HepG2 (cell line): ENCODE measurements around the gene PRRT1. TPM values are rescaled to one million over a fixed set of nuclear protein-coding genes. Genes with fewer than 3 reads are reported as not detected.

ENCODE experiments used
- polyA plus RNA-seq, 8 experiments: library from polyadenylated mRNA; depleted of rRNA in 3 of 8; stranded (reverse) in 7 of 8; unstranded in 1 of 8; fragments of >200 nt; fragmentation: Illumina TruSeq in 4 of 8; extraction: Trizol in 4 of 8; gene quantifications; 2 replicates each; pipeline versions ENCODE4 v1.2.1 to v1.2.3, GENCODE V29; 2011 to 2016; ENCODE audit warnings: low read depth in 4 of 8, missing spikeins in 1 of 8, mixed read lengths in 1 of 8; ENCODE audit not compliant: insufficient read depth in 1 of 8
- total RNA-seq, 5 experiments: library from RNA; depleted of rRNA; stranded (reverse); fragments of >200 nt; fragmentation: Illumina TruSeq; extraction: Trizol; gene quantifications; 2 replicates each; pipeline ENCODE4 v1.2.3, GENCODE V29; 2016; ENCODE audit warnings: low read depth in 1 of 5
- TF ChIP-seq, protein P1 (sequence below), 2 experiments: sonication (generic) in 1 of 2; formaldehyde crosslinking in 1 of 2; IDR thresholded peaks; 2 replicates each; pipeline versions ENCODE4 v1.6.1 to v1.9.0; 2014 to 2022; ENCODE audit warnings: antibody characterized with exemption in 1 of 2, borderline replicate concordance in 1 of 2, inconsistent platforms in 1 of 2, low read depth in 1 of 2, missing genetic modification reagents in 1 of 2

PRRT1 gene
- total and polyA plus RNA-seq, 2 of the 13 experiments (the other 11 are each of a cell fraction or from before 2014, with no cell fraction given) = 0.64 to 1.4 TPM

DNA sequence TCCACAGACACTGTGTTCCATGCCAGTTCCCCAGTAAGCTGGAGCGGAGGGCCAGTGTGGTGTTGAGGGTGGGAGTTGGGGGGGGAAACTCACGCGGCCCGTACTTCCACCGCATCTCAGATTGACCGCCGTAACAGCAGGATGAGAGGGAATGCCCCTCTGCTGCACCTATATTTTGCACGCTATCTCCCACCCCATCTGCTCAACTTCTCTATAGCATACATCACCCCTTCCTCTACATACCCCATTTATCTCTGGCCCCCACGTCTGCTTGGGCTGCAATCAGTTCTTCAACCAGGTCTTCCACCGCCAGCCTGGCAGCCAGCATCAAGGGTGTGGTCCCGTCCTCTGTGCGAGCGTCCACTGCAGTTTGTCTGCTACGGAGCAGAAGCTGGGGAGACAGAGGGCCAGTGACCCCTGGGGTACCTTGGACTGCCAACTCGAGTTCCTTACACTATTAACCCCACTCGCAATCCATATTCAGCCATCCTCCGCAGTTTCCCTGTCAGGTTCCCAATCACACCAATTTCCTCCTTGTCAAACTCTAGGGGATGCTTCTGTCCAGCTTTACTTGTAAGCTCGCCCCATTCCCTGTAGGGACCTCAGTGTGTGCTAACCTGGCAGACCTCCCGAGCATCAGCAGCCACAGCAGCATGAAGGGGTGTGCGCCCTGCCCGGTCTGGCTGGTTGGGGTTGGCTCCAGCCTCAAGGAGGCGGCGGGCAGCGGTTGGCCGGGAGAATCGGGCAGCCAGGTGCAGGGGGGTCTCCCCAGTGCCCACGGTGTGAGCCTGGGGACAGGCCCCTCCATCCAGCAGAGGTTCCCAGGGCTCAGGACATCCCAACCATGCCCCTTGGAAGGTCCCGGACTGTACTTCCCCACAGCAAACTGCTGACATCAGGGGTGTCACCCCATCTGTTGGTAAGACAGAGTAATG is 45.2 kb upstream of the PRRT1 start (continued):
- TF ChIP-seq, protein P1, sequence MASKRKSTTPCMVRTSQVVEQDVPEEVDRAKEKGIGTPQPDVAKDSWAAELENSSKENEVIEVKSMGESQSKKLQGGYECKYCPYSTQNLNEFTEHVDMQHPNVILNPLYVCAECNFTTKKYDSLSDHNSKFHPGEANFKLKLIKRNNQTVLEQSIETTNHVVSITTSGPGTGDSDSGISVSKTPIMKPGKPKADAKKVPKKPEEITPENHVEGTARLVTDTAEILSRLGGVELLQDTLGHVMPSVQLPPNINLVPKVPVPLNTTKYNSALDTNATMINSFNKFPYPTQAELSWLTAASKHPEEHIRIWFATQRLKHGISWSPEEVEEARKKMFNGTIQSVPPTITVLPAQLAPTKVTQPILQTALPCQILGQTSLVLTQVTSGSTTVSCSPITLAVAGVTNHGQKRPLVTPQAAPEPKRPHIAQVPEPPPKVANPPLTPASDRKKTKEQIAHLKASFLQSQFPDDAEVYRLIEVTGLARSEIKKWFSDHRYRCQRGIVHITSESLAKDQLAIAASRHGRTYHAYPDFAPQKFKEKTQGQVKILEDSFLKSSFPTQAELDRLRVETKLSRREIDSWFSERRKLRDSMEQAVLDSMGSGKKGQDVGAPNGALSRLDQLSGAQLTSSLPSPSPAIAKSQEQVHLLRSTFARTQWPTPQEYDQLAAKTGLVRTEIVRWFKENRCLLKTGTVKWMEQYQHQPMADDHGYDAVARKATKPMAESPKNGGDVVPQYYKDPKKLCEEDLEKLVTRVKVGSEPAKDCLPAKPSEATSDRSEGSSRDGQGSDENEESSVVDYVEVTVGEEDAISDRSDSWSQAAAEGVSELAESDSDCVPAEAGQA (IDR thresholded peaks at IDR 0.05; ENCODE audit: low read depth) = no peak
- TF ChIP-seq, protein P1 (CRISPR knock-in tag; IDR thresholded peaks at IDR 0.05; ENCODE audit: borderline replicate concordance) = no peak
- TF ChIP-seq, all 625 proteins: peak for 14
